Retinal pigment epithelial cell (primary cell): Measurements from ENCODE around the gene CIPC.

Experiments used
- DNase-seq: peaks from one replicate; pipeline ENCODE4 v3.0.0-alpha.2; 2010; ENCODE audit warnings: low read depth
- H3K4me3 ChIP-seq: 2 replicates; pipeline ENCODE4 v1.5.1; 2011; ENCODE audit warnings: mild to moderate bottlenecking, low read length, control low read depth, moderate library complexity
- TF ChIP-seq, protein P1 (sequence below): conservative IDR thresholded peaks from 2 replicates; pipeline ENCODE4 v1.5.1; 2011; ENCODE audit warnings: low read depth, low read length, control low read depth, inconsistent platforms

The CIPC gene

GRCh38 chr14:77139540-77140358 is 41.7 kb downstream of the CIPC start:
- TF ChIP-seq, protein P1, sequence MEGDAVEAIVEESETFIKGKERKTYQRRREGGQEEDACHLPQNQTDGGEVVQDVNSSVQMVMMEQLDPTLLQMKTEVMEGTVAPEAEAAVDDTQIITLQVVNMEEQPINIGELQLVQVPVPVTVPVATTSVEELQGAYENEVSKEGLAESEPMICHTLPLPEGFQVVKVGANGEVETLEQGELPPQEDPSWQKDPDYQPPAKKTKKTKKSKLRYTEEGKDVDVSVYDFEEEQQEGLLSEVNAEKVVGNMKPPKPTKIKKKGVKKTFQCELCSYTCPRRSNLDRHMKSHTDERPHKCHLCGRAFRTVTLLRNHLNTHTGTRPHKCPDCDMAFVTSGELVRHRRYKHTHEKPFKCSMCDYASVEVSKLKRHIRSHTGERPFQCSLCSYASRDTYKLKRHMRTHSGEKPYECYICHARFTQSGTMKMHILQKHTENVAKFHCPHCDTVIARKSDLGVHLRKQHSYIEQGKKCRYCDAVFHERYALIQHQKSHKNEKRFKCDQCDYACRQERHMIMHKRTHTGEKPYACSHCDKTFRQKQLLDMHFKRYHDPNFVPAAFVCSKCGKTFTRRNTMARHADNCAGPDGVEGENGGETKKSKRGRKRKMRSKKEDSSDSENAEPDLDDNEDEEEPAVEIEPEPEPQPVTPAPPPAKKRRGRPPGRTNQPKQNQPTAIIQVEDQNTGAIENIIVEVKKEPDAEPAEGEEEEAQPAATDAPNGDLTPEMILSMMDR: peak; percentile 68
- DNase-seq: no peak
- no peak overlapping the region for H3K4me3 ChIP-seq

DNA sequence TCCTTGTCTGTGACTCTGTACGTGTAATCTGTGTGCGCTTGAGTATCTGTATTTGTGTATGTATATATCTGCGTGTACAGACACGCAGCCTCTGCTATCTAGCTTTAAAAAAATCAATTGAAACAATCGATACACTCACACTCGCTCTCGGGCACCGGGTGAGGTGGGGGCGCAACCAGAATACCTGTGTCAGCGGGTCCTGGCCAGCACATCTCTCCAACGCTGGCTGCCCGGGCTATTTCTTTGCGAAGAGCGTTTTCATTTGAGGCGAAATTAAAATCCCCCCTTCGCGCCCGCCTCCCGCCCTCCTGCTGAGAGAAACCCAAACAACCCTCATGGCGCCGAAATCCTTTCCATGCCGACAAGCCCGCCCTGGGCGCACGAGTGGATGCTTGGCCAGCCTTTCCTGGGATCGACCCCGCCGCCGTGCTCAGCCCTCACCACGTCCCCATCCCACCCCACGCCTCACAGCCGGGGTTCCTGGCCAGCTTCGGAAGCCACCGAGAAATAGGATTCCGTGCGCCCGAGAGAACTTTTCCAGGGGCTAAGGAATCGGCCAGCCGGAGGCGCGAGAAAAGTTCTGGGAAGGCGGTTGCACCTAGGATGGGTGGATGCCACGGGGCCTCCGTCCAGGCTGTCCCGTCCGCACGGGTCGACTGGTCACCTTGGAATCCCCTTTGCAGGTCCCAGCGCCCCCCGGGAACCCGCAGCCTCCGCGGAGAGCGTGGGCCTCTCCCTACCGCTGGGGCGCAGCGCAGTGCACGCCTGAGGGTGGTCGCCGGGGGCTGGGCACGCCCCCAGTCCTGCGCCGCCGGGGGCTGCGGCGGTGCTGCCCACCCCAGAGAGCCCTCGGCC is 42.5 kb downstream of the CIPC start:
- H3K4me3 ChIP-seq: no peak overlapping the region
- DNase-seq: no peak
- TF ChIP-seq, protein P1: no peak

DNA sequence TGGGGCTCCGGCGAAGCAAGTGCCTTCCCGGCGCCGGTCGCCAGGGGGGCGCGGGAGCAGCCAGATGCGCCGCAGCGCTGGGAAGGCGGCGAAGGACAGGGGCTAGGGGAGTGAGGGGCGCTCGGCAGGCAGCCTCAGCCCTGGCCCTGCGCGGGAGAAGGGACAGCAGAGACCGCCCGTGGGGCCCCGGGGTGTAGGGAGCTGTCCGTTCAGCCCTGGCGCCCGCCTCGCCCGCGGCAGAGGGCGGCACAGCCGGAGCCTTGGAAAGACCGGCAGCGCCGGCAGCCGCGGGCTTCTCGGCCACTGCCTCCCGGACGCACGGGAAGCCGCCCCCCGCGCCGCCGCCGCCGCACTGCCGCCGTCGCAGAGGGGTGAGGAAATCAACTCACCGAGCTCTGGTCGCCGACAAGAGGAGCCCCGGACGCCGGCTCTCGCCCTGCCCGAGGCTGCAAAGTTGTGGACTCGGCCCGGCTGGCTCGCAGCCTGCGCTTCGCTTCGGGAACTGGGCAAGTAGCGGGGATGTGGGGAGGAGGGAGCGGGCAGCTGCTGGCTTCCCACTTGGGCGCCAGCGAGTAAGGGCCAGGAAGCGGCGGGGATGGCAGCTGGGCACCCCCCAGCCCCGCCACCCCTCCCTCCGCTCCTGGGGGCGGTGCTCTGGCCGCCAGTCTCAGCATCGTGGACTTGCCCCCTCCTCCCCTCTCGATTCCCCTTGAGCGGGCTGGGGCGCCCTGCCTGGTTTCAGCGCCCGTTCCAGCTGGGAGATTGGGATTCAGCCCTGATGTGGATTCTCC is 43.4 kb downstream of the CIPC start, which contains the start of gene ZDHHC22:
Gene ZDHHC22 (minus strand): TSS at position 578 of the 791 bp plus-strand sequence. CDS start 2,053 bp downstream, outside the sequence.
- DNase-seq: no peak
- TF ChIP-seq, protein P1: peak; percentile 41
- H3K4me3 ChIP-seq: peak within 1 kb of the TSS; percentile 23

DNA sequence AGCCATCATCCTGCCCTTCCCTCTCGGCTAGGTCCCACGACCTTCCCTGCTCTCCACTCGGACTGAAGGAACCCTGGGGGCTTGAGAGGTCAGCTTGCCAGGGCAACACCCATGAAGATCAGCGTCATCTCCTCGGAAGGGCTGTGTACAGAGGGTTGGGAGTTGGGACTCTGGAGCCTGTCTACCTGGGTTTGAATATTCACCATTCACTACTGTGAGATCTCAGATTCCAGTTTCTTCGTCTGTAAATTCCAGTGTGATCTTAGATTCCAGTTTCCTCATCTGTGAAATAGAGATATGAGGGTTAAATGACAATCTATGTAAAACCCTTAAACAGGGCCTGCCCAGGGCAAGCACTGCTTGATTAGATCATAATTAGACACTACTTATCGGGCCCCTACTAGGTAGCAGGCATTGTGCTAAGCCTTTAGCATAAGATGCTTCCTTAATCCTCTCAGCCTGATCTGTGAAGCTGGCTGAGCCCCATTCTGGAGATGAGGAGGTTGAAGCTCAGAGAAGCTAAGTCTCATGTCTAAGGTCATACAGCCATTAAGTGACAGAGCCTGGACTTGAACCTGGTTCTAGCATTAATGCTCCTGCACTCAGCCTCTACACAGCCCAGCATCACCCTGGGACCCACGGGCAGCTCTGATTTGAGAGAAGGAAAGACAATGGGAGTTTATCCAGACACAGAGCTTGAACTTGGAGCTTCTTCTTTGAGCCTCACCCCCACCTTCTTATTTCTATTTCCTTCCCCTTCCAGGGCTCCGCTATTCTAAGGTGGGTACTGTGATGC is 44.1 kb downstream of the CIPC start:
- H3K4me3 ChIP-seq: no peak overlapping the region
- DNase-seq: no peak
- TF ChIP-seq, protein P1: no peak

- H3K4me3 ChIP-seq: no peak overlapping the region
- TF ChIP-seq, protein P1: no peak
- no peak for DNase-seq
Observed at GRCh38 chr14:77143071-77143470, 45.0 kb downstream of the CIPC start.
